ENCODE measurements around the gene PRSS27. TPM values are rescaled to one million over a fixed set of nuclear protein-coding genes. Genes with fewer than 3 reads are reported as not detected.

The PRSS27 gene
- total RNA-seq, 1 donor from 2014 or later, result 7.7 TPM

- Mint-ChIP-seq H3K27me3 (ENCODE audit: low read depth) (no peaks in the 10 kb centered on the region), H3K4me3 (no peak overlapping the region), H3K4me1 (no peaks in the 10 kb centered on the region), H3K27ac (no peak overlapping the region), H3K36me3 (peaks cover 4% of the 10 kb centered on the region), H3K9me3 (no peaks in the 10 kb centered on the region)
- DNase-seq (ENCODE audit: low spot score in 2 of 2, unreplicated experiment in 2 of 2), result no peak
- TF ChIP-seq CTCF (IDR thresholded peaks at IDR 0.05; ENCODE audit: unreplicated experiment), result no peak
Observed at GRCh38 chr16:2706085-2706484, 13.9 kb downstream of the PRSS27 start.

- no peak overlapping the region for H3K27ac Mint-ChIP-seq
- H3K36me3 Mint-ChIP-seq, result peaks cover 4% of the 10 kb centered on the region
- no peaks in the 10 kb centered on the region for H3K9me3 Mint-ChIP-seq
- no peak for DNase-seq (ENCODE audit: low spot score in 2 of 2, unreplicated experiment in 2 of 2)
- H3K4me3 Mint-ChIP-seq, result no peak overlapping the region
- no peaks in the 10 kb centered on the region for H3K27me3 Mint-ChIP-seq (ENCODE audit: low read depth)
- H3K4me1 Mint-ChIP-seq, result no peaks in the 10 kb centered on the region
- no peak for TF ChIP-seq CTCF (IDR thresholded peaks at IDR 0.05; ENCODE audit: unreplicated experiment)
Observed at GRCh38 chr16:2705351-2705750, 14.7 kb downstream of the PRSS27 start.

- Mint-ChIP-seq H3K36me3 (peaks cover 4% of the 10 kb centered on the region), H3K9me3 (no peaks in the 10 kb centered on the region), H3K27ac (no peak overlapping the region), H3K4me1 (no peaks in the 10 kb centered on the region), H3K27me3 (ENCODE audit: low read depth) (no peaks in the 10 kb centered on the region), H3K4me3 (no peak overlapping the region)
- no peak for DNase-seq (ENCODE audit: low spot score in 2 of 2, unreplicated experiment in 2 of 2)
- TF ChIP-seq CTCF (IDR thresholded peaks at IDR 0.05; ENCODE audit: unreplicated experiment), result no peak
Observed at GRCh38 chr16:2704983-2705275, 15.1 kb downstream of the PRSS27 start.

- TF ChIP-seq CTCF (IDR thresholded peaks at IDR 0.05; ENCODE audit: unreplicated experiment), result no peak
- H3K4me3 Mint-ChIP-seq, result no peak overlapping the region
- no peaks in the 10 kb centered on the region for H3K4me1 Mint-ChIP-seq
- DNase-seq (ENCODE audit: low spot score in 2 of 2, unreplicated experiment in 2 of 2), result no peak
- H3K9me3 Mint-ChIP-seq, result no peaks in the 10 kb centered on the region
- H3K27me3 Mint-ChIP-seq (ENCODE audit: low read depth), result no peaks in the 10 kb centered on the region
- H3K27ac Mint-ChIP-seq, result no peak overlapping the region
- H3K36me3 Mint-ChIP-seq, result peaks cover 4% of the 10 kb centered on the region
Observed at GRCh38 chr16:2704166-2704982, 15.7 kb downstream of the PRSS27 start.

GRCh38 chr16:2702871-2703745 is 16.9 kb downstream of the PRSS27 start:
- Mint-ChIP-seq H3K4me3 (no peak overlapping the region), H3K4me1 (no peaks in the 10 kb centered on the region), H3K27me3 (ENCODE audit: low read depth) (no peaks in the 10 kb centered on the region), H3K36me3 (peaks cover under 1% of the 10 kb centered on the region), H3K9me3 (no peaks in the 10 kb centered on the region), H3K27ac (no peak overlapping the region)
- no peak for TF ChIP-seq CTCF (IDR thresholded peaks at IDR 0.05; ENCODE audit: unreplicated experiment)
- no peak for DNase-seq (ENCODE audit: low spot score in 2 of 2, unreplicated experiment in 2 of 2)
